Colonic mucosa (tissue), 4 donors: Measurements from ENCODE around the gene PPP1R12B. TPM values are rescaled to one million over a fixed set of nuclear protein-coding genes. Genes with fewer than 3 reads are reported as not detected.

Experiments
- DNase-seq: peaks from one replicate; pipeline ENCODE4 v3.0.0-alpha.2; 2020
- H3K27ac ChIP-seq: fragments of 200-600 bp; one replicate; pipeline ENCODE4 v1.8.0; 2021
- H3K27me3 ChIP-seq: fragments of 200-600 bp; one replicate; pipeline ENCODE4 v1.8.0; 2021
- H3K36me3 ChIP-seq: fragments of 200-600 bp; one replicate; pipeline ENCODE4 v1.8.0; 2021
- H3K4me1 ChIP-seq: fragments of 200-600 bp; one replicate; pipeline ENCODE4 v1.8.0; 2021; ENCODE audit warnings: mild to moderate bottlenecking
- H3K4me3 ChIP-seq: fragments of 200-600 bp; one replicate; pipeline ENCODE4 v1.8.0; 2021
- H3K9ac ChIP-seq, 2 donors: one replicate each; pipeline ENCODE4 v1.7.0; 2013; ENCODE audit warnings: control low read depth in 2 of 2, low read depth in 2 of 2, low read length in 2 of 2
- H3K9me3 ChIP-seq: fragments of 200-600 bp; one replicate; pipeline ENCODE4 v1.8.0; 2021
- intact Hi-C: fragments of 100-400 bp; cut with DNase I; formaldehyde crosslinking; loops from one replicate; pipeline ENCODE4 v1.14.1; 2022
- total RNA-seq, 2 donors: library from RNA; stranded (reverse); fragmentation: NEBNext Ultra II Directional in 1 of 2; extraction: Animal tissue kit (Norgen Biotek cat#: 25700) in 1 of 2; gene quantifications; one replicate each; pipeline ENCODE4 v1.2.1, GENCODE V29; 2021
- TF ChIP-seq, protein P1 (sequence below): fragments of 200-600 bp; IDR thresholded peaks from one replicate; pipeline ENCODE4 v1.8.0; 2022; ENCODE audit warnings: antibody characterized with exemption, mild to moderate bottlenecking
- donor health status: healthy.
- donor health status: DM: no; HTN: no; CAD: no.
- donor health status: DM: no; HTN: no; CAD: no.

PPP1R12B gene
- total RNA-seq, 2 donors from 2014 or later: 41.1 to 125 TPM

DNA sequence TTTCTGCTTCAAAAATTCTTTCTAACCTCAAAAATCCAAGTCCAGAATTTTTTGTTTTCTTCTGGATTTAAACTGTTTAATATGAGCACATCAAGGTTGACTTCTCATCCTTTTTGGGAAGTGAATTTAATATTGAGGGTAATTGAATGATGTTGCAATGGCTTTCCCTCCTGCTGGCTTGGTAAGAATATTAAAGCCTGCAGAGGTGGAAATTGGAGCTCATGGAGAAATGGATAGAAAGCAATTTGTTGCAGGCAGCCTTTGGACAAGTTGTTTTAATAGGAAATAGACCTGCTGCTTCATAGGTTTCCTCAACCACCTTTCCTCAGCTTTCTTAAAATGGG lies 237.1 kb downstream of the PPP1R12B start:
- Histone ChIP-seq H3K27ac (no peak overlapping the region), H3K36me3 (peaks cover 6% of the 10 kb centered on the region), H3K27me3 (no peaks in the 10 kb centered on the region), H3K9ac (no peak overlapping the region), H3K9me3 (no peaks in the 10 kb centered on the region), H3K4me3 (no peak overlapping the region), H3K4me1 (no peaks in the 10 kb centered on the region)
- intact Hi-C loops: no loop called here
- no peak for DNase-seq
- TF ChIP-seq, protein P1, sequence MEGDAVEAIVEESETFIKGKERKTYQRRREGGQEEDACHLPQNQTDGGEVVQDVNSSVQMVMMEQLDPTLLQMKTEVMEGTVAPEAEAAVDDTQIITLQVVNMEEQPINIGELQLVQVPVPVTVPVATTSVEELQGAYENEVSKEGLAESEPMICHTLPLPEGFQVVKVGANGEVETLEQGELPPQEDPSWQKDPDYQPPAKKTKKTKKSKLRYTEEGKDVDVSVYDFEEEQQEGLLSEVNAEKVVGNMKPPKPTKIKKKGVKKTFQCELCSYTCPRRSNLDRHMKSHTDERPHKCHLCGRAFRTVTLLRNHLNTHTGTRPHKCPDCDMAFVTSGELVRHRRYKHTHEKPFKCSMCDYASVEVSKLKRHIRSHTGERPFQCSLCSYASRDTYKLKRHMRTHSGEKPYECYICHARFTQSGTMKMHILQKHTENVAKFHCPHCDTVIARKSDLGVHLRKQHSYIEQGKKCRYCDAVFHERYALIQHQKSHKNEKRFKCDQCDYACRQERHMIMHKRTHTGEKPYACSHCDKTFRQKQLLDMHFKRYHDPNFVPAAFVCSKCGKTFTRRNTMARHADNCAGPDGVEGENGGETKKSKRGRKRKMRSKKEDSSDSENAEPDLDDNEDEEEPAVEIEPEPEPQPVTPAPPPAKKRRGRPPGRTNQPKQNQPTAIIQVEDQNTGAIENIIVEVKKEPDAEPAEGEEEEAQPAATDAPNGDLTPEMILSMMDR: no peak

DNA sequence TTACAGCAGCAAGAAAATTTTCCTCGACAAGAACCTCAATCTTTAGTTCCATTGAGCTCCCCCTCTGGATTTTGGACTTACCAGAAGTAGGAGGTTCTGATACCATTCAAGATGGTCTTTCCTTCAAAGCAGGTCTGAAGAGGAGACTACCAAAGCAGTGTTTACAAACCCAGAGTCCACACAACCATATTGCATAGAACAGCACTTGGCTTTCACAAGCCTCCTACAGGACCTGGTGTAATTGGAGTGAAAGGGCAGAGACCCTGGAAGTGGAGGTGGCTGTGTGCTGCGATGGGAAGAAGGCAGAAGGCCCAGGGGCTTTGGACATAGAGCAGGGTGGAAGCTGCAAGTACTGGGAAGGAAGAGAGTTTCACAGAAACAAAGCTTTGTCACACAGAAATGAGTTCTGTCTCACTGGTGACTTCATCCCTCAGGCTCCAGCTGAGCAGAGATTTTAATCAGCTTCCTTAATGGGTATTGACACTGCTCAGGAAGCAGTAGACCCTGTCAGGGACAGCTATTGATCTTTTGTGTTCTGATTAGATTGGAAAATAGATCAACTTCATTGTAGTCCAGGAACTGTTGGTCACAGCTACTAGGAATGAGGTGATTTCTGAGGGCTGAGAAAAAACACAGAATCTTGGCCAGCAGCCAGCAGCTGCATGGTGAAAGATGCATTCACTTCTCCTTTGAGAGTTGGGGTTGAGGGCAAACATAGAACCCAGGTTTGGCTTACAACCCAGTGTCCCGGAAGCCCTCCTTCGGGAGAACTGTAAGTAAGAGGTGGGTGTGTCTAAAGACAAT lies 237.7 kb downstream of the PPP1R12B start:
- DNase-seq: peak; percentile 28
- intact Hi-C loops: no loop called here
- Histone ChIP-seq H3K4me1 (no peaks in the 10 kb centered on the region), H3K27ac (peak overlapping the region; percentile 22), H3K9ac (no peak overlapping the region), H3K27me3 (no peaks in the 10 kb centered on the region), H3K36me3 (peaks cover 6% of the 10 kb centered on the region), H3K9me3 (no peaks in the 10 kb centered on the region), H3K4me3 (no peak overlapping the region)
- TF ChIP-seq, protein P1: no peak

DNA sequence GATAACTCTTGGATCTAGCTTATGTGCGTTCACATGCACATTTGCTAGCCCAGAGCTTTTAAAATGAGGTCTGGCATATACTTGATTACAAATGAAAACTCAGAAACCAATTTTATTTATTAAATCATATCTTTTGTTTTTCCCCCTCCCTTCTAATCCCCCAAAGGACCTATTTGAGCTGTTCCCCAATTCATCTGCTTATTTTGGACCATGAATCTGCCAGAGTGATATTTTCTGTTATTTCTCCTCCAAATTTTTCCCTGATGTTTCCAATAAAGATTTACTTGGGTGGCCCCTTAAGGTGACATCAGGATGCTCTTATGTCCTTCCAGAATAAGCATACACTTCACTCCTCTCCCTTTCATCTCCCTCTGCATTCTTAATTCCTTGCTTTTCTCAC lies 238.4 kb downstream of the PPP1R12B start:
- no peaks in the 10 kb centered on the region for H3K9me3 ChIP-seq
- TF ChIP-seq, protein P1: no peak
- no peak for DNase-seq
- no peak overlapping the region for H3K27ac ChIP-seq
- no peaks in the 10 kb centered on the region for H3K27me3 ChIP-seq
- H3K36me3 ChIP-seq: peaks cover 1% of the 10 kb centered on the region
- H3K4me1 ChIP-seq: no peaks in the 10 kb centered on the region
- H3K4me3 ChIP-seq: no peak overlapping the region
- intact Hi-C loops: no loop called here
- H3K9ac ChIP-seq: no peak overlapping the region

DNA sequence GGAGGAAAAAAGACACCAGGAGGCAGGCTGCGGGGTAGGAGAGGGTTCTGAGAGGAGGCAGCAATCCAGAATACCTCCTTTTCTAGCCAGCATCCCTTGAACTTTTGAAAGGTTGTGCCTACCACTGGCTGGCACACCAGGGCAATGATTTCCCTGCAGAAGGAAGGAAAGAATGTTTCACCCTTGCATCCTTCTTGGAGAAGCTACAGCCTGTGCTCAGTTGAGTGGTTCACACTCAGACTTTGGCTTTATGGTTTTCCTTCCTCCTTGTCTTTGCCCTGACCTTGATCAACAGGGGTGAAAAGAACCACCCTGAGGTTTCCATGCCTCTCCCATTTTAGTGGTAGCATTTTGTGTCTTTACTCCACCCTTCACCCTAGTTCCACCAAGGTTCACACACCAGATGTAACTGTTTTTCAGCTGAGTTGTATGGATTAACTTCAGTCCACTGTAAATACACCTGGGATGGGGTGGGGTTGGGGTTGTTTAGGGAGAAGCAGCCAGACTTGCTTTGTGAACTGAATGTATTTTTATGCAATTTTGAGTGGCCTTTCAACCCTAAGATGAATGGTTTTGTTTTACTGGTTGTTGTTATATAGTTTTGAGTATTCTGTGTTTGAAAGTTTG lies 239.5 kb downstream of the PPP1R12B start:
- DNase-seq: no peak
- Histone ChIP-seq H3K36me3 (no peaks in the 10 kb centered on the region), H3K27me3 (no peaks in the 10 kb centered on the region), H3K4me3 (no peak overlapping the region), H3K9me3 (no peaks in the 10 kb centered on the region), H3K27ac (peak overlapping the region; percentile 43), H3K4me1 (no peaks in the 10 kb centered on the region), H3K9ac (no peak overlapping the region)
- TF ChIP-seq, protein P1: no peak
- intact Hi-C loops: no loop called here

DNA sequence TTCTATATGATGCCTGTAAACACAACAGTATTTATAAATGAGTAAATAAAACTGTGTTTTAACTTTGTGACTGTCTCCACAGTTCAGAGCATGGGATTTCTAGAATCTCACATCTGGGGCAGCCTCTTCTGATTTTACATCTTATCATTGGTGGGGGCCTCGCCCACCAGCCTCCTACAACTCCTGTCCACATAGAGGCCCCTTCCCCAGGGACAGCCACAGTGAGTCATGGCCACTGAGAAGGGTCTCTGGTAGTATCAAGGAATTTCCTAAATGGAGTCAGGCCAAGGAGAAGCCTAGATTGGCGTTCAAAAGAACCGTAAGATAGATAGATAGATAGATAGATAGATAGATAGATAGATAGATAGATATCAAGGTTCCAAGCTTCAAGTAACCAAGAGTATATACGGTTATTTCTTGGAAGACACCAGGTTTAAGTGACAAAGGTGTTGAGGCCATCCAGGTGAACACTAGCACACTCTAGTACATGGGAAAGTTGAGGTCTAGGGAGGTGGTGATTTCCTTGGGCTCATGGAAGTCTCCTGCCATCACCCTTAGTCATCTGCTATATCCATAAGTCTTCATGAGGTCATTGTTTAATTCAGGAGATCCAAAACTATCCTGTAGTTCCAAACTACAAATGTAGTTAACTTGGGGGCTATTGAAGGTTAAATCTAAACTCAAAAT lies 240.1 kb downstream of the PPP1R12B start:
- no peak for DNase-seq
- Histone ChIP-seq H3K27ac (peak overlapping the region; percentile 43), H3K4me3 (no peak overlapping the region), H3K36me3 (no peaks in the 10 kb centered on the region), H3K4me1 (no peaks in the 10 kb centered on the region), H3K9me3 (no peaks in the 10 kb centered on the region), H3K27me3 (no peaks in the 10 kb centered on the region), H3K9ac (no peak overlapping the region)
- TF ChIP-seq, protein P1: no peak
- intact Hi-C loops: no loop called here
